Transverse colon (tissue), 4 donors: ENCODE data around the gene CHEK1. TPM values are rescaled to one million over a fixed set of nuclear protein-coding genes. Genes with fewer than 3 reads are reported as not detected.

ENCODE experiments used
- DNase-seq: peaks from one replicate; pipeline ENCODE4 v3.0.0-alpha.2; 2019
- H3K27ac ChIP-seq, 4 donors: fragments of 200-600 bp; sonication (generic); 2 replicates each; pipeline ENCODE4 v1.5.1; 2016 to 2018; ENCODE audit warnings: inconsistent platforms in 4 of 4
- H3K27me3 ChIP-seq: fragments of 200-600 bp; sonication (generic); 2 replicates; pipeline ENCODE4 v1.5.1; 2017; ENCODE audit warnings: inconsistent platforms
- H3K36me3 ChIP-seq, 4 donors: fragments of 200-600 bp; sonication (generic); 2 replicates each; pipeline ENCODE4 v1.5.1; 2017 to 2019; ENCODE audit warnings: inconsistent platforms in 4 of 4
- H3K4me1 ChIP-seq, 4 donors: fragments of 200-600 bp; sonication (generic); 2 replicates each; pipeline ENCODE4 v1.5.1; 2017 to 2020; ENCODE audit warnings: inconsistent platforms in 4 of 4
- H3K4me3 ChIP-seq, 4 donors: fragments of 200-600 bp; sonication (generic); 1 replicate in 1 of 4; 2 replicates in 3 of 4; pipeline versions ENCODE4 v1.5.1 to v1.6.1; 2017 to 2019; ENCODE audit warnings: inconsistent platforms in 4 of 4
- H3K9me3 ChIP-seq, 2 donors: fragments of 200-600 bp; sonication (generic); 2 replicates each; pipeline ENCODE4 v1.5.1; 2017 to 2019; ENCODE audit warnings: inconsistent platforms in 2 of 2
- EP300 ChIP-seq: sonication (generic); formaldehyde crosslinking; IDR thresholded peaks from one replicate; pipeline ENCODE4 v1.6.1; 2017; ENCODE audit warnings: antibody characterized with exemption, low read depth
- POLR2A ChIP-seq: fragments of 450-650 bp; IDR thresholded peaks from one replicate; pipeline ENCODE4 v1.6.1; 2016; ENCODE audit warnings: antibody characterized with exemption, mild to moderate bottlenecking, moderate library complexity
- POLR2AphosphoS5 ChIP-seq, 3 donors: sonication (generic); formaldehyde crosslinking; IDR thresholded peaks; one replicate each; pipeline ENCODE4 v1.6.1; 2016; ENCODE audit warnings: antibody characterized with exemption in 3 of 3
- WGBS, 2 donors: methylation state at CpG; one replicate each; pipeline ENCODE4 v1.1.5; 2018; ENCODE audit warnings: low coverage in 1 of 2; 5-methylcytosine and 5-hydroxymethylcytosine counted together
- in situ Hi-C, 4 donors: fragments of 200-750 bp; cut with MboI; loops; one replicate each; pipeline versions ENCODE4 v1.15.0 to v1.15.1; 2017; ENCODE audit warnings: low sequenced_read_pairs in 3 of 4, low pct_ligation_motif_present in 1 of 4, low pct_unique_long_range_greater_than_20kb in 1 of 4
- intact Hi-C: fragments of 100-400 bp; cut with DNase I; formaldehyde crosslinking; loops from one replicate; pipeline ENCODE4 v1.15.1; 2023; ENCODE audit warnings: low total_unique reads
- total RNA-seq, 4 donors: library from RNA; depleted of rRNA; stranded (reverse); fragments of >200 nt; gene quantifications; one replicate each; pipeline ENCODE4 v1.1.0, GENCODE V29; 2016
- TF ChIP-seq, protein P1 (sequence below), 5 experiments: fragments of 200-600 bp in 3 of 5; fragments of 450-650 bp in 2 of 5; sonication (generic) in 3 of 5; IDR thresholded peaks; 1 replicate in 2 of 5; 2 replicates in 3 of 5; pipeline ENCODE4 v1.5.1; 2016 to 2017; ENCODE audit warnings: antibody characterized with exemption in 5 of 5, inconsistent platforms in 3 of 5, mild to moderate bottlenecking in 2 of 5, moderate library complexity in 1 of 5

Gene CHEK1
- total RNA-seq, 4 donors from 2014 or later, result 0.37 to 194 (median 4.3) TPM

GRCh38 chr11:125593114-125593820, 31.7 kb upstream of the CHEK1 start:
- Histone ChIP-seq H3K36me3 (peaks cover 0 to 10% (median 2%) of the 10 kb centered on the region in 4 donors), H3K27ac (peak overlapping the region; percentile 85 to 97 (median 90)), H3K9me3 (no peaks in the 10 kb centered on the region), H3K4me3 (peak overlapping the region; percentile 77 to 96 (median 79)), H3K27me3 (no peaks in the 10 kb centered on the region), H3K4me1 (peaks cover 14 to 30% (median 25%) of the 10 kb centered on the region in 4 donors)
- TF ChIP-seq, protein P1, sequence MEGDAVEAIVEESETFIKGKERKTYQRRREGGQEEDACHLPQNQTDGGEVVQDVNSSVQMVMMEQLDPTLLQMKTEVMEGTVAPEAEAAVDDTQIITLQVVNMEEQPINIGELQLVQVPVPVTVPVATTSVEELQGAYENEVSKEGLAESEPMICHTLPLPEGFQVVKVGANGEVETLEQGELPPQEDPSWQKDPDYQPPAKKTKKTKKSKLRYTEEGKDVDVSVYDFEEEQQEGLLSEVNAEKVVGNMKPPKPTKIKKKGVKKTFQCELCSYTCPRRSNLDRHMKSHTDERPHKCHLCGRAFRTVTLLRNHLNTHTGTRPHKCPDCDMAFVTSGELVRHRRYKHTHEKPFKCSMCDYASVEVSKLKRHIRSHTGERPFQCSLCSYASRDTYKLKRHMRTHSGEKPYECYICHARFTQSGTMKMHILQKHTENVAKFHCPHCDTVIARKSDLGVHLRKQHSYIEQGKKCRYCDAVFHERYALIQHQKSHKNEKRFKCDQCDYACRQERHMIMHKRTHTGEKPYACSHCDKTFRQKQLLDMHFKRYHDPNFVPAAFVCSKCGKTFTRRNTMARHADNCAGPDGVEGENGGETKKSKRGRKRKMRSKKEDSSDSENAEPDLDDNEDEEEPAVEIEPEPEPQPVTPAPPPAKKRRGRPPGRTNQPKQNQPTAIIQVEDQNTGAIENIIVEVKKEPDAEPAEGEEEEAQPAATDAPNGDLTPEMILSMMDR (IDR thresholded peaks at IDR 0.05), result no peak
- TF ChIP-seq POLR2A, result no peak
- TF ChIP-seq POLR2AphosphoS5 (IDR thresholded peaks at IDR 0.05), result no peak
- no peak for TF ChIP-seq EP300
- WGBS, 2 donors, result 0 to 1% methylated on average over 10 to 18 of the region's 18 CpGs
- intact Hi-C loops (no loop called here), in situ Hi-C loops (loop anchor here in 1 of 4 donors (25.0 kb wide), 1 partner anchor 619 kb away; the partner anchor contains the start of genes FAM118B and RPUSD4)
- DNase-seq, result peak; percentile 22

DNA sequence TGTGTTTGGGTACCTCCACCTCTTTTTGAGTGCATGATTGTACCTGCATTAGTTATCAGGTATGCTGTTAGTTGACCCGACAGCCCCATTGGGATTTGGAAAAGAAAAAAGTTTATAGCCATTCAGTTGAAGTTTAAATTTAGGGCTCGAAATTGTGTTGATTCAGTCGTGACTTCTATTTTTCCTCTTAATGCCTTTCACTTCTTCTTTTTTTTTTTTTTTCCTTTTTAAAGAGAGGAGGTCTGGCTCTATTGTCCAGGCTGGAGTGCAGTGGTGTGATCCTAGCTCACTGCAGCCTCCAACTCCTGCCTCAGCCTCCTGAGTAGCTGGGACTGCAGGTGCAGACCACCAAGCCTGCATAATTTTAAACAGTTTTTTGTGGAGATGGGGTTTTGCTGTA, 30.0 kb upstream of the CHEK1 start:
- in situ Hi-C loops (loop anchor here in 1 of 4 donors (25.0 kb wide), 1 partner anchor 617 kb away; the partner anchor contains the start of genes FAM118B and RPUSD4), intact Hi-C loops (no loop called here)
- TF ChIP-seq EP300, result no peak
- no peak for TF ChIP-seq POLR2AphosphoS5 (IDR thresholded peaks at IDR 0.05)
- TF ChIP-seq POLR2A, result no peak
- TF ChIP-seq, protein P1 (IDR thresholded peaks at IDR 0.05), result no peak

GRCh38 chr11:125600663-125601062, 24.3 kb upstream of the CHEK1 start:
- Histone ChIP-seq H3K4me3 (no peak overlapping the region), H3K4me1 (peaks cover 0 to 3% (median 3%) of the 10 kb centered on the region in 4 donors), H3K9me3 (no peaks in the 10 kb centered on the region), H3K27ac (no peak overlapping the region), H3K27me3 (no peaks in the 10 kb centered on the region), H3K36me3 (peaks cover 0 to 69% (median 28%) of the 10 kb centered on the region in 4 donors)
- in situ Hi-C loops, result loop anchor here in 2 of 4 donors (25.0 kb wide), 2 partner anchors 287 to 612 kb away; partner anchors contain the start of genes FAM118B (in 1 of the 2), HYLS1 (in 1 of the 2) and RPUSD4 (in 1 of the 2)
- TF ChIP-seq POLR2A (no peak), EP300 (no peak), POLR2AphosphoS5 (IDR thresholded peaks at IDR 0.05) (no peak)
- TF ChIP-seq, protein P1 (IDR thresholded peaks at IDR 0.05), result no peak
- DNase-seq, result no peak
- WGBS, 2 donors, result 98 to 100% methylated on average over 1 to 2 of the region's 2 CpGs
- intact Hi-C loops, result no loop called here

More for the DNA sequence above, 30.0 kb upstream of the CHEK1 start:
- 53 to 71% methylated on average over 2 to 3 of the region's 3 CpGs for WGBS, 2 donors
- Histone ChIP-seq H3K4me3 (no peak overlapping the region), H3K9me3 (no peaks in the 10 kb centered on the region), H3K27me3 (no peaks in the 10 kb centered on the region), H3K36me3 (peaks cover 0 to 25% (median 5%) of the 10 kb centered on the region in 4 donors), H3K4me1 (peaks cover 14 to 33% (median 25%) of the 10 kb centered on the region in 4 donors), H3K27ac (no peak overlapping the region)
- DNase-seq, result no peak

DNA sequence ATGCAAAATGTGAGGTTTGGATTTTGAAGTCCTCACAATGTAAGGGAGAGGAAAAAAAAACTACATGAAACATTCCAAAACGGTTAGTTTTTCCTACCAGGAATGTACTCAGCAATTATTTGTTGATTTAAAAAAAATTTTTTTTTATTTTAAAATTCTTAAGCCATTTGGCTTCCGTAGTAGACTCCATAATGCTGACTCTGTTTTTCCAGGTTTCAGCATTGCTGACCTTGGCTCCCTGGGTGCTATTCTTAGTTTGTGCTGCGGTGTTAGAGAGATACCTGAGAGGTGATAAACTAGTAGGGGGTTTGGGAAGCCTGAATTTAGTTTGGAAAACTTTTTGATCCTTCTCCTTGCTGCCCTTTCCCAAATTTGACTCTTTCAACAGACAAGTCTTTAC, 21.8 kb upstream of the CHEK1 start:
- H3K4me1 ChIP-seq, result peaks cover 0 to 3% (median 0%) of the 10 kb centered on the region in 4 donors
- in situ Hi-C loops, result loop anchor here in 2 of 4 donors (25.0 kb wide), 2 partner anchors 284 to 609 kb away; partner anchors contain the start of genes FAM118B (in 1 of the 2), HYLS1 (in 1 of the 2) and RPUSD4 (in 1 of the 2)
- H3K36me3 ChIP-seq, result peaks cover 0 to 84% (median 40%) of the 10 kb centered on the region in 4 donors
- no peaks in the 10 kb centered on the region for H3K27me3 ChIP-seq
- no peak for DNase-seq
- H3K9me3 ChIP-seq, result no peaks in the 10 kb centered on the region
- 84 to 94% methylated on average over 2 to 3 of the region's 3 CpGs for WGBS, 2 donors
- H3K27ac ChIP-seq, result no peak overlapping the region
- intact Hi-C loops, result no loop called here
- TF ChIP-seq, protein P1 (IDR thresholded peaks at IDR 0.05), result no peak
- no peak for TF ChIP-seq POLR2AphosphoS5 (IDR thresholded peaks at IDR 0.05)
- H3K4me3 ChIP-seq, result no peak overlapping the region
